ENCODE data around the gene CSRP1. TPM values are rescaled to one million over a fixed set of nuclear protein-coding genes. Genes with fewer than 3 reads are reported as not detected.

CSRP1 gene
- total and polyA plus RNA-seq, 2 experiments from 2014 or later: 78.9 to 135 TPM

GRCh38 chr1:201535919-201536245 lies 29.0 kb upstream of the CSRP1 start:
- H3K4me3 ChIP-seq: no peak overlapping the region
- no peak for DNase-seq (ENCODE audit: low read depth in 1 of 2, low spot score in 1 of 2)
- no peaks in the 10 kb centered on the region for H3K36me3 ChIP-seq
- peaks cover 11% of the 10 kb centered on the region for H3K4me1 ChIP-seq (ENCODE audit: low read depth)
- no peaks in the 10 kb centered on the region for H3K9me3 ChIP-seq (ENCODE audit: low read depth)
- H3K27me3 ChIP-seq: no peaks in the 10 kb centered on the region
- H3K27ac ChIP-seq: no peak overlapping the region
- TF ChIP-seq CTCF (IDR thresholded peaks at IDR 0.05; ENCODE audit: low read depth, low read length): no peak

- no peak for TF ChIP-seq CTCF (IDR thresholded peaks at IDR 0.05; ENCODE audit: low read depth, low read length)
- no peaks in the 10 kb centered on the region for H3K27me3 ChIP-seq
- no peaks in the 10 kb centered on the region for H3K36me3 ChIP-seq
- no peak for DNase-seq (ENCODE audit: low read depth in 1 of 2, low spot score in 1 of 2)
- H3K27ac ChIP-seq: no peak overlapping the region
- H3K4me3 ChIP-seq: no peak overlapping the region
- H3K4me1 ChIP-seq (ENCODE audit: low read depth): peaks cover 9% of the 10 kb centered on the region
- no peaks in the 10 kb centered on the region for H3K9me3 ChIP-seq (ENCODE audit: low read depth)
Observed at GRCh38 chr1:201535046-201535918, 28.4 kb upstream of the CSRP1 start.

- H3K9me3 ChIP-seq (ENCODE audit: low read depth): no peaks in the 10 kb centered on the region
- no peak overlapping the region for H3K4me3 ChIP-seq
- no peak for TF ChIP-seq CTCF (IDR thresholded peaks at IDR 0.05; ENCODE audit: low read depth, low read length)
- peaks cover 7% of the 10 kb centered on the region for H3K4me1 ChIP-seq (ENCODE audit: low read depth)
- DNase-seq (ENCODE audit: low read depth in 1 of 2, low spot score in 1 of 2): no peak
- H3K27ac ChIP-seq: no peak overlapping the region
- no peaks in the 10 kb centered on the region for H3K27me3 ChIP-seq
- no peaks in the 10 kb centered on the region for H3K36me3 ChIP-seq
Observed at GRCh38 chr1:201533836-201534235, 26.9 kb upstream of the CSRP1 start.

- Histone ChIP-seq H3K4me3 (no peak overlapping the region), H3K9me3 (ENCODE audit: low read depth) (no peaks in the 10 kb centered on the region), H3K27ac (no peak overlapping the region), H3K4me1 (ENCODE audit: low read depth) (peaks cover 7% of the 10 kb centered on the region), H3K27me3 (no peaks in the 10 kb centered on the region), H3K36me3 (no peaks in the 10 kb centered on the region)
- no peak for TF ChIP-seq CTCF (IDR thresholded peaks at IDR 0.05; ENCODE audit: low read depth, low read length)
- no peak for DNase-seq (ENCODE audit: low read depth in 1 of 2, low spot score in 1 of 2)
Observed at GRCh38 chr1:201531551-201532425, 24.9 kb upstream of the CSRP1 start.

GRCh38 chr1:201530741-201531531 lies 24.0 kb upstream of the CSRP1 start:
- DNase-seq (ENCODE audit: low read depth in 1 of 2, low spot score in 1 of 2): peak; percentile 81 to 91
- Histone ChIP-seq H3K27me3 (no peaks in the 10 kb centered on the region), H3K4me1 (ENCODE audit: low read depth) (peaks cover 7% of the 10 kb centered on the region), H3K4me3 (no peak overlapping the region), H3K27ac (no peak overlapping the region), H3K9me3 (ENCODE audit: low read depth) (no peaks in the 10 kb centered on the region), H3K36me3 (no peaks in the 10 kb centered on the region)
- peak; percentile 87 for TF ChIP-seq CTCF (IDR thresholded peaks at IDR 0.05; ENCODE audit: low read depth, low read length)

All from cardiac muscle cell (in vitro differentiated cells and primary cell).